Stimulated activated CD8-positive, alpha-beta memory T cell treated with anti-CD3 and anti-CD28 coated beads, Interleukin-15, amount 100 ng/mL, for 4 hours (primary cell): ENCODE results near the gene SLC25A26.

Experiments used
- DNase-seq, 2 donors: peaks; one replicate each; pipeline ENCODE4 v3.0.0-alpha.2; 2020; ENCODE audit warnings: low read depth in 2 of 2

Gene SLC25A26

GRCh38 chr3:66227051-66227450 is 6.2 kb downstream of the SLC25A26 start:
- DNase-seq: no peak

DNA sequence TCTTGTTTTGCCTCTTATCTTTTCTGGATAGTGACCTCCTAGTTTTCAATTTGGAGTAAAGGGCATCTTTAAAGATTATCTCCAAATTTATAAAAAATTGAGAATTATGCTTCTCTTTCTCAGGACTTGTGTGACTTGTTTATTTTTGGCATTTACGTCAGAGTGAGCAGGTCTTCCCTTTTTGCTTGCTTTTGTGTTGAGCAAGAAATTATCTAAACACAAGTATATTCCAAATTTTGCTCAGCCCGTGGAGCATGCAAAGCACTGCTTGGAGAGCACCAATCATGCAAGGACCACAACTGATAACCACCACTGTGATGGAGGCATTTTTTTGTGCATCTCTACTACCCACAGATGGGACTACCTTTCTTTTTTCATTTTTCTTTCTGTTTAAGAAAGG is 7.1 kb downstream of the SLC25A26 start:
- no peak for DNase-seq

- no peak for DNase-seq
Observed at GRCh38 chr3:66228707-66229106, 7.9 kb downstream of the SLC25A26 start.

DNA sequence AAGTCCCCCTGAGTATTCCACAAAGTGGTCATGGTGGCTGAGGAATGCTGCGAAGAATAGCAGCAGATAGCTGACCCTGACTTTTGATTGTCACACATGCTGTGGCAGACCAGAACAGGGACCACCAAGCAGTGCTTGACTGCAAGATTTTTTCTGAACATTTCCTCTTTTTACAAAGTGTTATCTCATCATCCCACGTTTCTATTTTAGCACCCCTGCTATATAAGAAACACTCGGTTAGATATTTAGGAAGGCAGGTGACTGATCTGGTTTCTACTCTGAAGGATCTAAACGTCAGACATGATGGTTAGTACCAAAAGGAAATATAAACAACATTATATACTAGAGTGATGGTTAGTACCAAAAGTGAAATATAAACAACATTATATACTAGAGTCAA is 9.1 kb downstream of the SLC25A26 start:
- DNase-seq: no peak

GRCh38 chr3:66233033-66233432 is 12.2 kb downstream of the SLC25A26 start:
- no peak for DNase-seq

DNA sequence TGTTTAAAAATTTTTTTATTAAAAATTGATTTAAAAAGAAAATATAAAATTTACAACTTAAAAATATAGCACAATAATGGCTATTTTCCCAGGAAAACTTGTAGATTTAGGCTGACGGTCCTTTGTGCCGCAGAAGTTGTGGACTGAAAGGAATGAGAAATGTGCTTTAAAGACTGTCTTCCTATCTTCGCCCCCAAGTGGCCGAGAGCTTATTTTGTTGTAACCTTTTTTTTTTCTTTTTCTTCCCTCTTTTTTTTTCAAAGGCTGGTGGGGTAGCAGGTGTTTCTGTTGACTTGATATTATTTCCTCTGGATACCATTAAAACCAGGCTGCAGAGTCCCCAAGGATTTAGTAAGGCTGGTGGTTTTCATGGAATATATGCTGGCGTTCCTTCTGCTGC is 15.5 kb downstream of the SLC25A26 start:
- DNase-seq: no peak

- no peak for DNase-seq
Observed at GRCh38 chr3:66237552-66237951, 16.8 kb downstream of the SLC25A26 start.

DNA sequence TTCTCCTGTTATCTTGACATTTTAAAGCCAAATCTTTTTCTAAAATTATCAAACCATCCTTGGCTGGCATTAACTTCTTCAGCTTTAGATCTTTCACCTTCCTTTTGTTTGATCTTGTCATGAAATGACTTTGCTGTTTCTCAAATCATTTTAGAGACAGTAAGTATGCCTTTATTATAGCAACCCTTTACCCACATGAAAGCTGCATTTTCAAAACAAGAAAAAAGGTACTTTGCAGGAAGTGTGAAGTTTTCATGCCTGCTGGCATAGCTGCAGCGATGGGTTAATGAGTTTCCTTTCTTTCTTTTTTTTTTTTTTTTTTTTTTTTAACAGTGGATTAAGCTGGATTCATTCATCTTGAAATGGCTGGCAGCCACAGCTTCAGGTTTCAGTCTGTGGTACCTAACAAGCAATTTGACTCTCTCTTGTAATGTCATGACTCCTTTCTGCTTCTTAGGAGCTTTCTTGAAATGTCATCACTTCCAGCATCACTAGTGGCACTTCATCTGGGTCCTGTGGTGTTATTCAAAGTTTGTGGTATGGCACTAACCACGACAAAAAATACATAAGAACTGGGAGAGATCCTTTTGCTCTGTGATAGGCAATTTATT is 18.8 kb downstream of the SLC25A26 start:
- no peak for DNase-seq

- DNase-seq: no peak
Observed at GRCh38 chr3:66241466-66241865, 20.7 kb downstream of the SLC25A26 start.

GRCh38 chr3:66242788-66243464 is 22.1 kb downstream of the SLC25A26 start:
- DNase-seq: no peak

- DNase-seq: no peak
Observed at GRCh38 chr3:66248641-66249040, 27.8 kb downstream of the SLC25A26 start.

GRCh38 chr3:66253790-66254620 is 33.2 kb downstream of the SLC25A26 start:
- no peak for DNase-seq

GRCh38 chr3:66255865-66256264 is 35.1 kb downstream of the SLC25A26 start:
- no peak for DNase-seq

- no peak for DNase-seq
Observed at GRCh38 chr3:66256806-66257205, 36.0 kb downstream of the SLC25A26 start.

DNA sequence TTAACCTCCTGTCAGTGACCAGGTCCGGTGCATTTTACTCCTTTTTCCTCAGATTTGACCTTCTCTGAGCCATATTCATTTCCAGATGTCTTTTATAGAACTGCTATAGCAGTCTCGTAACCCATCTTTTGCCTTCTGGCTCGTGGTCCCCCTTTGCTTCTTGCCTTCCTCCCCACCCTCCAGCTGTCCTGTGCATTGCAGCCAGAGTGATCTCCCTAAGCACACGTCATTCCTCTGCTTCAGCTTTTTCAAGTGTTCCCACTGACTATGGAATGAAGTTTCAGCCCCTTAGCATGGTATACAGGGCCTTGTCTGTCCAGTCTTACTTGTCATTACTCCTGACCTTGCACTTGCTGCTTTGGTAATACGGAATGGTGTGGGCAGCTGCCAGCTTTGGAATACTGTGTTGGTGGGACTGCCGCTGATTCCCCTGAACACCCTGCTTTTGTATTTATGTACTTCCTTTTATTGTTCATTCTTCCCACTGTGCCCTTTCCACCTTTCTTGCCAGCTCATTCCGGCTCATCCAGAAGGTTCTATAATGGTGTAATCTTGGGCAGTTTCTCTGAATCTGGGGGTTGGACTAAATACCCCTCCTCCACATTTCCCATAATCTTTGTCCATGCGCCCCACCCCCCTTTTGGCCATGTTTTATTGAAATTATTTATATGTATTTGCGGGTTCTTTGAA is 38.9 kb downstream of the SLC25A26 start:
- DNase-seq: no peak

GRCh38 chr3:66260431-66260830 is 39.6 kb downstream of the SLC25A26 start:
- no peak for DNase-seq

GRCh38 chr3:66261355-66261754 is 40.6 kb downstream of the SLC25A26 start:
- no peak for DNase-seq

DNA sequence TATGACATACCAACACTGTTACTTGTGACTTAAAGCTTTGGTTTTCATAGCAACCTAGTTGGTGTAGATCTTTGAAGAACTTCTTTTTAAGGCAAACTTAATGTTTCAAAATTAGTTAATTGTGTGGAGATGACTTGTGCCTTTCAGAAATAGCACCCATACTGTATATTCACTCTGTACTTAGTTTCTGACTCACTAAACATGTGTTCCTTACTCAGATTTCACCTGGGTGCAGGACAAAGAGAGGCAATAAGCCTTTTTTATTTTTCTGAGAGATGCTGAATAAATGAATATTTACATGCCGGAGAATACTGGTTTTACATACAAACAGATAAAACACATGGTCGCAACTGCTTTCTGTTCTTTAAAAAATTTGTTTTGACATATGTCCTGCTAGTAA is 44.8 kb downstream of the SLC25A26 start:
- no peak for DNase-seq

DNA sequence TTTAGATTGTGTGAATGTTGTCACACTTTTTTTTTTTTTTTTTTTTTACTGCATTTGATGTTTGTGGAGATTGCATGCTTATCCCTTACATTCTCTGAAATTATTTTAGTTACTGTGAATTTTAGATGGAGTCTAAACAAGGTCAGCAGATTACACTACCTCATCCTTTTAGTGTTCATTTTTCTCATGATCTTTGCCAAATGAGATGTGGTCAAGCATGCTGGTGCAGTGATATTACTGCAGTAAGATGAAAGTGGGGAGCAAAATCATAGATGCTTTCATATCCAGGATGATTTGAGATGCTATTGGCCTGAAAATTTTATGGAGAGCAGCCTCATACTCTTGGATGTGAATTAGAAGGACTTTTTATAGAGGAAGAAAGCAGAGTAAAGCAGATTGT is 45.8 kb downstream of the SLC25A26 start:
- DNase-seq: no peak

GRCh38 chr3:66267031-66267430 is 46.2 kb downstream of the SLC25A26 start:
- no peak for DNase-seq

- no peak for DNase-seq
Observed at GRCh38 chr3:66267906-66268305, 47.1 kb downstream of the SLC25A26 start.

DNA sequence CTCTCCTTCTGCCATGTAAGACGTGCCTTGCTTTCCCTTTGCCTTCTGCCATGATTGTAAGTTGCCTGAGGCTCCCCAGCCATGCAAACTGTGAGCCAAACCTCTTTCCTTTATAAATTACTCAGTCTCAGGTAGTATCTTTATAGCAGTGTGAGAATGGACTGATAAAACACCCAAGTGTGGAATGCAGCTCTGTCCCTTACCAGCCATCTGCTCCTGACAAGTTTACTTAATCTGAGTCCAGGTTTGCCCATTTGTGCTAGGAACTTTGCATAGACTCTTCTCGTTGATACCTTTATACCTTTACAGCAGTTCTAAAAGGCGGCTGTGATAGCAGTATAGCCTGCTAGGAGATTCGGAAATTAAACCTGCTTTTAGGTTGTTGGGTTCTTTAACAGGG is 48.1 kb downstream of the SLC25A26 start:
- DNase-seq: no peak
